Body of pancreas (tissue), 4 donors: ENCODE results near the gene DBNL.

Experiments
- POLR2A ChIP-seq, 3 donors: fragments of 450-650 bp; IDR thresholded peaks; one replicate each; pipeline ENCODE4 v1.6.1; 2016; ENCODE audit warnings: antibody characterized with exemption in 3 of 3, mild to moderate bottlenecking in 2 of 3
- TF ChIP-seq, protein P1 (sequence below), 7 experiments: fragments of 450-650 bp in 4 of 7; fragments of 200-600 bp in 3 of 7; sonication (generic) in 3 of 7; IDR thresholded peaks; one replicate each; pipeline ENCODE4 v1.5.1; 2016 to 2019; ENCODE audit warnings: antibody characterized with exemption in 7 of 7

DNA sequence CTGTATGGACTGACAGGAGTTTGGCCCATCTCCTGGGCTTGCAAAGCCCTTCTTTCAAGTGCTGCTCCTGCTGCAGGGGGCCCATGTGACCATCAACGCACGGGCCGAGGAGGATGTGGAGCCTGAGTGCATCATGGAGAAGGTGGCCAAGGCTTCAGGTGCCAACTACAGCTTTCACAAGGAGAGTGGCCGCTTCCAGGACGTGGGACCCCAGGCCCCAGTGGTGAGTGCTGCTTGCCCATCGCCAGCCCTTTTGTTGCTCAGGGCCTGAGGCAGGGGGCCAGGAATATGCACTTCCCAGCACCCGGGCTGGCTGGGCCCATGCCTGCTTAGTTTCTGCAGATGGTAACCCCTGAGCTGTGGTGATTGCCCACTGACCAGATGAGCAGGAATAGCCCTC, 12.2 kb downstream of the DBNL start:
- TF ChIP-seq, protein P1, sequence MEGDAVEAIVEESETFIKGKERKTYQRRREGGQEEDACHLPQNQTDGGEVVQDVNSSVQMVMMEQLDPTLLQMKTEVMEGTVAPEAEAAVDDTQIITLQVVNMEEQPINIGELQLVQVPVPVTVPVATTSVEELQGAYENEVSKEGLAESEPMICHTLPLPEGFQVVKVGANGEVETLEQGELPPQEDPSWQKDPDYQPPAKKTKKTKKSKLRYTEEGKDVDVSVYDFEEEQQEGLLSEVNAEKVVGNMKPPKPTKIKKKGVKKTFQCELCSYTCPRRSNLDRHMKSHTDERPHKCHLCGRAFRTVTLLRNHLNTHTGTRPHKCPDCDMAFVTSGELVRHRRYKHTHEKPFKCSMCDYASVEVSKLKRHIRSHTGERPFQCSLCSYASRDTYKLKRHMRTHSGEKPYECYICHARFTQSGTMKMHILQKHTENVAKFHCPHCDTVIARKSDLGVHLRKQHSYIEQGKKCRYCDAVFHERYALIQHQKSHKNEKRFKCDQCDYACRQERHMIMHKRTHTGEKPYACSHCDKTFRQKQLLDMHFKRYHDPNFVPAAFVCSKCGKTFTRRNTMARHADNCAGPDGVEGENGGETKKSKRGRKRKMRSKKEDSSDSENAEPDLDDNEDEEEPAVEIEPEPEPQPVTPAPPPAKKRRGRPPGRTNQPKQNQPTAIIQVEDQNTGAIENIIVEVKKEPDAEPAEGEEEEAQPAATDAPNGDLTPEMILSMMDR (IDR thresholded peaks at IDR 0.05): no peak
- no peak for TF ChIP-seq POLR2A (IDR thresholded peaks at IDR 0.05)
